G401.6 (cell line): ENCODE data around the gene MAGED1.

Source experiments
- FAIRE-seq: peaks from 2 replicates; lab custom pipeline; 2012; peaks lifted over from hg19 to GRCh38; lab: Jason Lieb, UNC

MAGED1 gene

GRCh38 chrX:51892921-51893745 lies at the start of gene MAGED1:
MAGED1 (plus strand) TSS chrX:51893623; CDS start chrX:51894305, 682 bp downstream.
- peak; percentile 99 for FAIRE-seq

- no peak for FAIRE-seq
Observed at GRCh38 chrX:51847463-51847862, 46.0 kb upstream of the MAGED1 start.

GRCh38 chrX:51851507-51852085 lies 41.8 kb upstream of the MAGED1 start:
- no peak for FAIRE-seq

GRCh38 chrX:51852096-51852495 lies 41.3 kb upstream of the MAGED1 start:
- FAIRE-seq: no peak

GRCh38 chrX:51852621-51853020 lies 40.8 kb upstream of the MAGED1 start:
- FAIRE-seq: no peak

- FAIRE-seq: no peak
Observed at GRCh38 chrX:51853251-51853650, 40.2 kb upstream of the MAGED1 start.

GRCh38 chrX:51855698-51856097 lies 37.7 kb upstream of the MAGED1 start:
- no peak for FAIRE-seq

- FAIRE-seq: no peak
Observed at GRCh38 chrX:51857159-51857733, 36.2 kb upstream of the MAGED1 start.

GRCh38 chrX:51860679-51861078 lies 32.7 kb upstream of the MAGED1 start:
- FAIRE-seq: no peak

GRCh38 chrX:51862920-51863319 lies 30.5 kb upstream of the MAGED1 start:
- FAIRE-seq: no peak

GRCh38 chrX:51866210-51866609 lies 27.2 kb upstream of the MAGED1 start:
- FAIRE-seq: no peak

GRCh38 chrX:51867626-51868025 lies 25.8 kb upstream of the MAGED1 start:
- FAIRE-seq: no peak

GRCh38 chrX:51870354-51870753 lies 23.1 kb upstream of the MAGED1 start:
- no peak for FAIRE-seq

GRCh38 chrX:51874123-51874522 lies 19.3 kb upstream of the MAGED1 start:
- FAIRE-seq: no peak

GRCh38 chrX:51876441-51876840 lies 17.0 kb upstream of the MAGED1 start:
- no peak for FAIRE-seq

GRCh38 chrX:51878056-51878455 lies 15.4 kb upstream of the MAGED1 start:
- no peak for FAIRE-seq

- no peak for FAIRE-seq
Observed at GRCh38 chrX:51889851-51890250, 3.6 kb upstream of the MAGED1 start.

- no peak for FAIRE-seq
Observed at GRCh38 chrX:51891245-51891644, 2.2 kb upstream of the MAGED1 start.

- FAIRE-seq: no peak
Observed at GRCh38 chrX:51891821-51892551, 1.4 kb upstream of the MAGED1 start.

- FAIRE-seq: no peak
Observed at GRCh38 chrX:51893931-51894696, 691 bp downstream of the MAGED1 start.

GRCh38 chrX:51894697-51895336 lies 1.4 kb downstream of the MAGED1 start:
- FAIRE-seq: no peak

- no peak for FAIRE-seq
Observed at GRCh38 chrX:51896626-51897025, 3.2 kb downstream of the MAGED1 start.
